ENCODE data around the gene WWOX. TPM values are rescaled to one million over a fixed set of nuclear protein-coding genes. Genes with fewer than 3 reads are reported as not detected.

WWOX gene
- total and polyA plus RNA-seq, 2 donors (not counting 1 experiment from before 2014, with no cell fraction given): 10.5 to 42.3 TPM

- Histone ChIP-seq H3K9ac (ENCODE audit: low read length) (no peak overlapping the region), H2AFZ (ENCODE audit: insufficient read depth, low read depth, low read length, poor library complexity, severe bottlenecking) (no peak overlapping the region), H3K4me1 (ENCODE audit: control insufficient read depth in 2 of 2, insufficient read depth in 2 of 2, low read length in 2 of 2) (no peaks in the 10 kb centered on the region), H3K4me2 (replicated peaks; ENCODE audit: low read depth, low read length, poor library complexity, severe bottlenecking) (no peak overlapping the region), H3K4me3 (ENCODE audit: control extremely low read depth in 1 of 5, extremely low read depth in 1 of 5, insufficient read depth in 1 of 5, low read depth in 2 of 5, low read length in 4 of 5) (no peak overlapping the region), H3K79me2 (ENCODE audit: control insufficient read depth, insufficient read depth, low read length) (no peaks in the 10 kb centered on the region), H3K27ac (ENCODE audit: low read length in 2 of 2) (no peak overlapping the region), H3K9me3 (ENCODE audit: control extremely low read depth in 1 of 3, control insufficient read depth in 2 of 3, insufficient read depth in 1 of 3, low read length in 2 of 3) (no peaks in the 10 kb centered on the region), H4K20me1 (ENCODE audit: control insufficient read depth, insufficient read depth, low read length, poor library complexity, severe bottlenecking) (no peaks in the 10 kb centered on the region), H3K36me3 (replicated peaks in 1 of 2; ENCODE audit: control extremely low read depth in 1 of 2, control insufficient read depth in 1 of 2, extremely low read depth in 1 of 2, insufficient read depth in 2 of 2, low read length in 1 of 2) (no peaks in the 10 kb centered on the region), H3K27me3 (replicated peaks in 1 of 4; ENCODE audit: control extremely low read depth in 1 of 4, control insufficient read depth in 3 of 4, insufficient read depth in 4 of 4, low read length in 3 of 4) (no peaks in the 10 kb centered on the region)
- no peaks in the 10 kb centered on the region for H3K9me3 Mint-ChIP-seq (ENCODE audit: insufficient read depth)
- H3K27me3 Mint-ChIP-seq: no peaks in the 10 kb centered on the region
- no peak overlapping the region for H3K4me3 Mint-ChIP-seq
- ChIA-PET CTCF (no interaction called here), POLR2A (no interaction called here)
- no peak overlapping the region for H3K27ac Mint-ChIP-seq
- H3K4me1 Mint-ChIP-seq: no peaks in the 10 kb centered on the region
- intact Hi-C loops (cut with micrococcal nuclease): no loop called here
- WGBS (ENCODE audit: insufficient coverage): 100% methylated on average over 1 of the region's 2 CpGs
- no peak for TF ChIP-seq EZH2 (IDR thresholded peaks at IDR 0.05; ENCODE audit: borderline replicate concordance, insufficient read depth, low read depth, low read length, poor library complexity, severe bottlenecking)
- no peak for TF ChIP-seq CTCF (IDR thresholded peaks at IDR 0.05)
- ATAC-seq (ENCODE audit: low read depth) (no peak), DNase-seq (no peak)
Measured at GRCh38 chr16:78383118-78383517, 283.7 kb downstream of the WWOX start.

DNA sequence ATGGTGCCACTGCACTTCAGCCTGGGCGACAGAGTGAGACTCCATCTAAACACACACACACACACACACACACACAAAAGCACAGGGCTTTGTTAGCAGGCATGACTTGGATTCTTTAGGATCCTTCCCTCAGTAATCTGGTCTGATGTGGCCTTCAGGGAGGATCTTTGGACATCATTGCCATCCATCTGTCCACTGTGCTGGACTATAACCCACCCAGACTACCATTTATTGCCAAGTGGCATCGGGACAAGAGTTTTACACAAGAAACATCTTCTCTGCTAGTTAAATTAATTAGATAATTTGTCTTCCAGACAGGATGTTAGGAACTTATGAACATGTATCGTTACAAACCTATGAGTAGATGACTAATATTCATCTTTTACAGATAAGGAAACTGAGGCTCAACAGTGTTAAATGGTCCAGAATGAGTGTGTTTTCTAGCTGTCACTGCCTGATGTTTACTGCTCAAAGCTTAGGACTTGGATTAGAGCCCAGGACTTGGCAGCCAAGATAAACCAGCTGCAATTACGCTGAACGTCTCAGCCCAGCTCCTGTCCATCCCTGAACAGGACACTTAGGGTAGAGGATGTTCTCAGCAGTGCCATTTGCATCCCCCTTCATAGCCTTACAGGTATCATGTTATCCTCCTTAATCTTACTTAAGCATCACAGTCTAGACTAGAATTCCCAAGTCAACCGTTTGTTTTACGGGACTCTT lies 285.8 kb downstream of the WWOX start:
- H3K4me3 ChIP-seq (ENCODE audit: control extremely low read depth in 1 of 5, extremely low read depth in 1 of 5, insufficient read depth in 1 of 5, low read depth in 2 of 5, low read length in 4 of 5): no peak overlapping the region
- H3K4me2 ChIP-seq (replicated peaks; ENCODE audit: low read depth, low read length, poor library complexity, severe bottlenecking): no peak overlapping the region
- TF ChIP-seq EZH2 (IDR thresholded peaks at IDR 0.05; ENCODE audit: borderline replicate concordance, insufficient read depth, low read depth, low read length, poor library complexity, severe bottlenecking): no peak
- no peak for TF ChIP-seq CTCF (IDR thresholded peaks at IDR 0.05)
- no peak for ATAC-seq (ENCODE audit: low read depth)
- no peaks in the 10 kb centered on the region for H3K9me3 ChIP-seq (ENCODE audit: control extremely low read depth in 1 of 3, control insufficient read depth in 2 of 3, insufficient read depth in 1 of 3, low read length in 2 of 3)
- DNase-seq: no peak
- Mint-ChIP-seq H3K4me3 (no peak overlapping the region), H3K27me3 (no peaks in the 10 kb centered on the region), H3K27ac (no peak overlapping the region), H3K9me3 (ENCODE audit: insufficient read depth) (no peaks in the 10 kb centered on the region), H3K4me1 (no peaks in the 10 kb centered on the region)
- no peak overlapping the region for H2AFZ ChIP-seq (ENCODE audit: insufficient read depth, low read depth, low read length, poor library complexity, severe bottlenecking)
- H3K9ac ChIP-seq (ENCODE audit: low read length): no peak overlapping the region
- H4K20me1 ChIP-seq (ENCODE audit: control insufficient read depth, insufficient read depth, low read length, poor library complexity, severe bottlenecking): no peaks in the 10 kb centered on the region
- no peaks in the 10 kb centered on the region for H3K79me2 ChIP-seq (ENCODE audit: control insufficient read depth, insufficient read depth, low read length)
- H3K4me1 ChIP-seq (ENCODE audit: control insufficient read depth in 2 of 2, insufficient read depth in 2 of 2, low read length in 2 of 2): no peaks in the 10 kb centered on the region
- intact Hi-C loops (cut with micrococcal nuclease): no loop called here
- CTCF ChIA-PET: no interaction called here
- no peak overlapping the region for H3K27ac ChIP-seq (ENCODE audit: low read length in 2 of 2)
- WGBS (ENCODE audit: insufficient coverage): 100% methylated on average over 2 of the region's 7 CpGs
- no peaks in the 10 kb centered on the region for H3K27me3 ChIP-seq (replicated peaks in 1 of 4; ENCODE audit: control extremely low read depth in 1 of 4, control insufficient read depth in 3 of 4, insufficient read depth in 4 of 4, low read length in 3 of 4)
- no peaks in the 10 kb centered on the region for H3K36me3 ChIP-seq (replicated peaks in 1 of 2; ENCODE audit: control extremely low read depth in 1 of 2, control insufficient read depth in 1 of 2, extremely low read depth in 1 of 2, insufficient read depth in 2 of 2, low read length in 1 of 2)
- POLR2A ChIA-PET: no interaction called here
